ENCODE data around the gene FBXW4. TPM values are rescaled to one million over a fixed set of nuclear protein-coding genes. Genes with fewer than 3 reads are reported as not detected.

Gene FBXW4
- total and polyA plus RNA-seq, 2 of the 8 experiments (the other 6 are each of a cell fraction or from before 2014, with no cell fraction given): 29.0 to 32.8 TPM

- Histone ChIP-seq H3K23ac (ENCODE audit: insufficient read length) (no peak overlapping the region), H2BK15ac (ENCODE audit: low read length) (no peak overlapping the region), H3K79me1 (ENCODE audit: low read depth, low read length) (no peaks in the 10 kb centered on the region; the same call in 1 of the 2 replicates), H4K20me1 (replicated peaks in 1 of 2; ENCODE audit: control insufficient read depth in 1 of 2, insufficient read depth in 2 of 2, low read length in 2 of 2) (peaks cover 0 to 2% of the 10 kb centered on the region in 2 experiments), H2AK5ac (ENCODE audit: low read depth, low read length) (no peak overlapping the region), H3K4me3 (ENCODE audit: extremely low read depth in 1 of 4, insufficient read depth in 2 of 4, low read depth in 3 of 4, low read length in 4 of 4) (no peak overlapping the region), H4K91ac (replicated peaks; ENCODE audit: insufficient read length, low read length) (no peak overlapping the region), H3K4ac (replicated peaks; ENCODE audit: insufficient read length, low read depth, low read length) (no peak overlapping the region), H3K36me3 (ENCODE audit: control insufficient read depth in 2 of 4, insufficient read depth in 4 of 4, low read length in 3 of 4) (peaks cover 0 to 4% (median 0%) of the 10 kb centered on the region in 4 experiments; a peak in 2 of 8 replicates), H4K8ac (ENCODE audit: extremely low read depth, insufficient read depth, low read length) (no peak overlapping the region), H2BK20ac (ENCODE audit: low read length) (no peak overlapping the region), H2BK12ac (ENCODE audit: low read depth, low read length) (no peak overlapping the region), H4K5ac (ENCODE audit: insufficient read length, low read depth, low read length) (no peak overlapping the region), H3K23me2 (ENCODE audit: low read depth, low read length) (0 out of 2 replicates have a peak, but pooled peaks cover 1% of the 10 kb centered on the region), H3K79me2 (ENCODE audit: control insufficient read depth in 1 of 2, insufficient read depth in 2 of 2, low read length in 2 of 2) (no peaks in the 10 kb centered on the region), H3K9me3 (ENCODE audit: insufficient read depth in 2 of 2, low read depth in 1 of 2, low read length in 1 of 2) (no peaks in the 10 kb centered on the region), H2BK120ac (replicated peaks; ENCODE audit: low read depth, low read length) (no peak overlapping the region), H3K27me3 (replicated peaks in 1 of 4; ENCODE audit: control insufficient read depth in 3 of 4, extremely low read depth in 1 of 4, insufficient read depth in 3 of 4, low read length in 3 of 4) (no peaks in the 10 kb centered on the region), H3K4me2 (ENCODE audit: insufficient read depth in 1 of 2, low read depth in 2 of 2, low read length in 2 of 2) (no peak overlapping the region), H3K56ac (replicated peaks; ENCODE audit: insufficient read length, low read depth, low read length) (no peak overlapping the region), H3K9ac (replicated peaks in 1 of 4; ENCODE audit: extremely low read depth in 1 of 4, low read depth in 3 of 4, low read length in 3 of 4) (no peak overlapping the region), H3K4me1 (replicated peaks in 1 of 4; ENCODE audit: control insufficient read depth in 3 of 4, insufficient read depth in 4 of 4, low read length in 3 of 4) (peaks cover 3 to 19% (median 6%) of the 10 kb centered on the region in 4 experiments; a peak in 6 of 7 replicates), H3K18ac (ENCODE audit: extremely low read depth, low read length) (no peak overlapping the region; the same call in 1 of the 2 replicates), H2BK5ac (ENCODE audit: low read depth, low read length) (no peak overlapping the region), H2AFZ (ENCODE audit: low read length) (no peak overlapping the region), H3K27ac (ENCODE audit: low read depth, low read length) (no peak overlapping the region), H3K14ac (ENCODE audit: insufficient read length) (no peak overlapping the region)
- DNase-seq (ENCODE audit: low read depth in 1 of 2, low spot score in 2 of 2): no peak
- 83% methylated on average over 4 of the region's 5 CpGs; no CpG with 5 or more reads in 1 of the 2 experiments for WGBS, 2 experiments (ENCODE audit: extremely low coverage in 1 of 2, insufficient coverage in 1 of 2, insufficient read length in 1 of 2, insufficient replicate concordance in 2 of 2, low coverage in 1 of 2, low lambda C conversion rate in 2 of 2, missing lambda C conversion rate in 1 of 2)
- ChIA-PET CTCF (ENCODE audit: partially characterized antibody) (interaction anchor here (0.8 to 1.5 kb wide), 5 partner anchors 16 to 98 kb away, joined by 3 to 7 read pairs (median 4); no protein-coding TSS in a partner anchor), POLR2A (ENCODE audit: partially characterized antibody) (interaction anchor here (0.7 kb wide), 1 partner anchor 167 kb away, joined by 3 read pairs; the partner anchor contains the start of gene OGA)
- FAIRE-seq: no peak
- no peak for TF ChIP-seq HDAC2 (IDR thresholded peaks at IDR 0.05; ENCODE audit: borderline replicate concordance in 1 of 2, low read depth in 2 of 2, low read length in 2 of 2)
- no peak for TF ChIP-seq RNF2 (IDR thresholded peaks at IDR 0.05; ENCODE audit: borderline replicate concordance, low read depth, low read length, missing control alignments, poor library complexity, severe bottlenecking)
- TF ChIP-seq SIX5 (IDR thresholded peaks at IDR 0.05; ENCODE audit: low read depth, low read length): no peak
- no peak for TF ChIP-seq ATF3 (IDR thresholded peaks at IDR 0.05; ENCODE audit: insufficient read depth, low read depth, low read length)
- no peak for TF ChIP-seq TAF1 (IDR thresholded peaks at IDR 0.05; ENCODE audit: low read depth, low read length)
- no peak for TF ChIP-seq RAD21 (IDR thresholded peaks at IDR 0.05 in 1 of 2, conservative IDR thresholded peaks at IDR 0.05 in 1 of 2; ENCODE audit: low read depth in 2 of 2, low read length in 2 of 2)
- TF ChIP-seq KDM1A (IDR thresholded peaks at IDR 0.05; ENCODE audit: borderline replicate concordance, low read length): no peak
- TF ChIP-seq NANOG (IDR thresholded peaks at IDR 0.05; ENCODE audit: insufficient read depth, low read depth, low read length, poor library complexity, severe bottlenecking): no peak
- no peak for TF ChIP-seq KDM4A (IDR thresholded peaks at IDR 0.05; ENCODE audit: low read depth, low read length, severe bottlenecking)
- TF ChIP-seq CBX8 (IDR thresholded peaks at IDR 0.05; ENCODE audit: borderline replicate concordance, low read depth, low read length): no peak
- TF ChIP-seq TAF7 (optimal IDR thresholded peaks at IDR 0.05; ENCODE audit: borderline replicate concordance, low read depth, low read length): no peak
Observed at GRCh38 chr10:101651336-101651735, 43.6 kb downstream of the FBXW4 start.

Measured in H1 (cell line).